ENCODE measurements around the gene INTS13.
"Not testable (repeated sequence)": the region's sequence is repeated elsewhere in the genome, so short reads cannot be mapped to it uniquely, and the experiment has no call there.

Gene INTS13

GRCh38 chr12:26935636-26936378 lies 2.0 kb downstream of the INTS13 start:
- no peak for DNase-seq (ENCODE audit: low read depth)

GRCh38 chr12:26929590-26929989 lies 8.2 kb downstream of the INTS13 start:
- DNase-seq (ENCODE audit: low read depth): no peak

- no peak for DNase-seq (ENCODE audit: low read depth)
Measured at GRCh38 chr12:26928661-26929060, 9.1 kb downstream of the INTS13 start.

DNA sequence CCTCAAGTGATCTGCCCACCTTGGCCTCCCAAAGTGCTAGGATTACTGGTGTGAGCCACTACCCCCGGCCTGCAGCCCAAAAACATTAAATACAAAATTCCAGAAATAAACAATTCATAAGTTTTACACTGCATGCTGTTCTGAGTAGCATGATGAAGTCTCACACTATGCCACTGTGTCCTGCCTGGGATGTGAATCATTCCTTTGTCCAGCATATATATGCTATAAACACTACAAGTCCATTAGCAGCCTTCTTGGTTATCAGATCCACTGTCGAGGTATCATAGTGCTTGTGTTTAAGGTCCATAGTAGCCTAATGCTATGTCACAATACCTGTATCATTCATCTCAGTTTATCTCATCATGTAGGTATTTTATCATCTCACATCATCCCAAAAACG lies 15.9 kb downstream of the INTS13 start:
- DNase-seq (ENCODE audit: low read depth): no peak

DNA sequence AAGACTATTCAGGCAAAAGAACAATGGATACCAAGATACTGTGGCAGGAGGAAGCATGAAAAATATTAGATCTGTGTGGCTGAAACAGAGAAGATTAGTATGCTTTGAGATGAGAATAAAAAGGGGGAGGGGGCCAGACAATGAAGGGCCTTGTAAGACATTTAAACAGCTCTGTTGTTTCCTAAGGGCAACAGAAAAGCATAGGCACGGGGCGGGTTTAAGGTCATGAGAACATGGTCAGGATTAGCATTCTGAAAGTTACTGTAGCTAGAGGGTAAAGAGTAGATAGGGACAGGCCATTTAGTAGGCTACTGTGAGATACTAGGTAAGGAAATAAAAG lies 18.6 kb downstream of the INTS13 start:
- DNase-seq (ENCODE audit: low read depth): no peak

- DNase-seq (ENCODE audit: low read depth): no peak
Measured at GRCh38 chr12:26918321-26919215, 19.2 kb downstream of the INTS13 start.

DNA sequence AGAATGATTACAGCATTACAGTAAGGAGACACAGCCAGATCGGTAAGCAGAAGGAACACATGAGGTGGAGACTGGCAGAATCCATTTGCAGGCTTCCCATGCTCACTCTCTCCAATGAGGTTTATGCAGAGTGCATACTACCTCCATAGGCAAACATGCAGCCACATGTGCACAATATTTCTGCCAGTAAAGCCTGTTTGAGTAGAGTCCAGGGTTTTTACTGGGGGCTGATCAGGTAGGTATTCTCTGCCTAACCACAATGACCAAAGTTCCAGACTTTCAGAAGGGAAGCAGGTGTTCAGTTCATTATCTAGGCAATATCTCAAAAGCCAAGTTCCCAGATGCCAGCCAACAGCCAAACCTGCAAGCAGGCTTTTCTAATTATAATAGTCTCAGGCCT lies 31.1 kb downstream of the INTS13 start:
- DNase-seq (ENCODE audit: low read depth): no peak

DNA sequence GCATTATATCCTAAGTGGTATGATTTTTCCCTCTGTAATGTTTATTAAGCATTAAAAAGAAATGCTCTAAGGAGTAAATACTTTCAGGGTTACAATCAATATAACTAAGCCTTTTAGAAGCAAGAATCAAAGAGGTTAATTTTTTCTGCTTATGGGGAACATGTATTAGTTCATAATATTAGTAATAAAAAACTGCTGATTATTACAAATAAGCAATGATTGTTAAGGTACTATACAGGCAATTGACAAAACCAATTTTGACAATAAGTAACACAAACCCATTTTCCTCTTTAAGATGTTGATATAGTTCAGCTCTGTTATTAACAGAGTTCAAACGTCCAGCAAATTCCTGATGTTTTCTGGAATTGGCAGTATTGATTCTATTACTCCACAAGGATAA lies 31.8 kb downstream of the INTS13 start:
- DNase-seq (ENCODE audit: low read depth): no peak

GRCh38 chr12:26903396-26903795 lies 34.4 kb downstream of the INTS13 start:
- not testable (repeated sequence) for DNase-seq (ENCODE audit: low read depth)

DNA sequence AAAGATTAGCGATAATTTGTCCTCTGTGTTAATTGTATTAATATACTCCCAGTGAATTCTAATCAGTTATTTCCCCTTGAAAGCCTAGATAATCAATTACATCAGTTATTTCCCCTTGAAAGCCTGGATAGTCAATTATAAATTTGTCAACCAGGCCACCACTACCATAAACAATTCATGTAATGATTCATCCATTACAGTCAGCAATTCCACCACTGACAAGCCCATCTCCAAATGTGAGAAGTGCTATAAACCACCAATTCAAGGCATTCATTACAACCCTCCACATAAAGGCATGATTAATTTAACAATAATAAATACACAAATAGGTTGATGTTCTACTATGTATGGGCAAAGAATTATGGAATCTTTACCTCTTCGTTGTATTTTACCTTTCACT lies 40.9 kb downstream of the INTS13 start:
- DNase-seq (ENCODE audit: low read depth): no peak

- no peak for DNase-seq (ENCODE audit: low read depth)
Measured at GRCh38 chr12:26895672-26896071, 42.1 kb downstream of the INTS13 start.

DNA sequence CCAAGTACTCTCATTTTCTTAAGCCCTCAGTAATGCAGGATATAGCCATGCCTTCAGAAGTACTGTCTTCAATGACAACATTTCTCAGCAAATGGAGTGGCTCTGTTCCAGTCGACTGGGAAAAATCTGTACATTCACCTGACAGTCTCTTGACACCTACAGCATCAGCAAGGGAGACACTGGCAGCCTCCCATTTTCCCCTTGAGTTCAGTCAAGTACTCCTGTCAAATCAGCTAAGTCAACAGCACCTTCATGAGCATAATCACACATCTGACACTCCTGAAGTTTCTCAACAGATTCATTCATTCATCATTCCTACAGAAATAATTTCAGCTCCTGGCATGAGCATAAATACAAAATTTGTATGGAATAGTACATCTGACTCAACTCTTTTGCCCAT lies 46.1 kb downstream of the INTS13 start:
- no peak for DNase-seq (ENCODE audit: low read depth)

DNA sequence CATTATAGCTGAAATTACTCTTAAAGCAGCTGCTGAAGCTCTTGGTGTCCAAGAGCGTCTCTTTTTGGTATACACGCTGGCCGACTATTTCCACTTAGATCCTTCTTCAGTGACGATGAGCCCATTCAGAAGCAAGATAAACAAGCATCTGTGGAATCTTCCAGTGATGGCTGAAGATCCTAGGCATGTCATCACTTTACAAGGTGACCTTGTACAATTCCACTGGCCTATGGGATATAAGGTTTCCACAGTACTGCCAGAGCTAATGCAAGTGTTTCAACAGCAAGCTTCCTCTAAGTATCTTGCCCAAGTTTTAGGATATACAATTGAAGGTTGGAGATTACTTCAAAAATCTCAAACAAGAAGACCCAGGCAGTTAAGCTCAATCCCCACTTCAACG lies 47.0 kb downstream of the INTS13 start:
- no peak for DNase-seq (ENCODE audit: low read depth)

- peak; percentile 65 for DNase-seq (ENCODE audit: low read depth)
Measured at GRCh38 chr12:26884765-26885576, 52.8 kb downstream of the INTS13 start.

GRCh38 chr12:26880625-26881024 lies 57.2 kb downstream of the INTS13 start:
- no peak for DNase-seq (ENCODE audit: low read depth)

DNA sequence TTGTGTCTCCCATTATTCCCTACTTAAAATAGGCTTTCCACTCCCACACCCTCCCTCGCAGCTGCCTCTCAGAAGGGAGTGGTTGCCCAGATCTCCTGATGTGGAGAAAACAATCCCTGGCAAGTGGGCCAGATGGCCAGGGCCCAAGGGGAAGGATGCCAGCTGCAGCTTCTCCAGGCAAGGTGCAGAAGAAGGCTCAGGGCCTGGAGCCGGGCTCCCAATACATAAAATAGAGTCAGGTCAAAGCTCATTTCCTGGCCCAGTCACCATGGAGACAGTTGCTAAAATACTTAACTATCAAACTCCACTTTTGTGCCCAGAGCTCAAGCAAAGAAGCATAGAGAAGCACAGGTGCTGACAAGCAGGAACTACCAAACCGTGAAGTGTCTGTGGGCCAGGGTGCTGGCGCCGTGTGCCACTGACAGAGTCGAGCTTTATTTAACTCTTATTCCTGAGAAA lies 59.1 kb downstream of the INTS13 start:
- no peak for DNase-seq (ENCODE audit: low read depth)

GRCh38 chr12:26874501-26875296 lies 63.1 kb downstream of the INTS13 start:
- DNase-seq (ENCODE audit: low read depth): no peak

DNA sequence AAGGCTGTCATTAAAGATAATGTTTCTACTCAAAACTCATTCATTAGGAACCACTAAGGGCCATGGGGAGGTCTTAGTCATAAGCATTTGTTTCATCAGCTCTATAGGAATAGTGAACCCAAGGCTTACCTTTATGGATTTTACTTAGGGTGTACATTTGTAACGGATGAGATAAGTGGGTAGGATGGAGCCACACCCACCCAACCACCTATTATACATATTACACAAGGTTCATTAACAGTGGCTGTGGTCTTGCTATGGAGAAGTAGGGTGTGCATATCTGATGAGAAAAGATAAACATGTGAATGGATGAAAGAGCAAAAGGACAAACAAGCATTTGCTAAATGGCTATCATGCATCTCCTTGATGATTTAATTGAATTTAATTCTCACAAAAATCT lies 65.2 kb downstream of the INTS13 start:
- no peak for DNase-seq (ENCODE audit: low read depth)

GRCh38 chr12:26871985-26872384 lies 65.8 kb downstream of the INTS13 start:
- no peak for DNase-seq (ENCODE audit: low read depth)

- no peak for DNase-seq (ENCODE audit: low read depth)
Measured at GRCh38 chr12:26870491-26871419, 67.0 kb downstream of the INTS13 start.

All from stimulated activated CD8-positive, alpha-beta memory T cell treated with anti-CD3 and anti-CD28 coated beads, Interleukin-4, amount 100 ng/mL, for 24 hours (primary cell).